Breast epithelium (tissue), 4 donors: ENCODE data around the gene PRXL2B. TPM values are rescaled to one million over a fixed set of nuclear protein-coding genes. Genes with fewer than 3 reads are reported as not detected.

ENCODE experiments used
- DNase-seq, 2 donors: peaks; one replicate each; pipeline ENCODE4 v3.0.0-alpha.2; 2019; ENCODE audit warnings: low spot score in 2 of 2
- H3K27ac ChIP-seq, 2 donors: fragments of 200-600 bp; sonication (generic) in 1 of 2; one replicate each; pipeline ENCODE4 v1.5.1; 2016 to 2019; ENCODE audit warnings: mild to moderate bottlenecking in 1 of 2
- H3K27me3 ChIP-seq, 2 donors: fragments of 200-600 bp; sonication (generic) in 1 of 2; one replicate each; pipeline versions ENCODE4 v1.5.1 to v1.6.0; 2017 to 2019; ENCODE audit warnings: control low read depth in 1 of 2, mild to moderate bottlenecking in 1 of 2
- H3K36me3 ChIP-seq: fragments of 200-600 bp; one replicate; pipeline ENCODE4 v1.5.1; 2019
- H3K4me1 ChIP-seq, 2 donors: fragments of 200-600 bp; sonication (generic); one replicate each; pipeline ENCODE4 v1.5.1; 2016 to 2019; ENCODE audit warnings: control low read depth in 1 of 2
- H3K4me3 ChIP-seq, 3 donors: fragments of 200-600 bp; sonication (generic); 1 replicate in 2 of 3; 2 replicates in 1 of 3; pipeline ENCODE4 v1.5.1; 2016 to 2019; ENCODE audit warnings: mild to moderate bottlenecking in 3 of 3, moderate library complexity in 2 of 3
- H3K9me3 ChIP-seq, 2 donors: fragments of 200-600 bp; sonication (generic) in 1 of 2; one replicate each; pipeline ENCODE4 v1.5.1; 2016 to 2019; ENCODE audit warnings: control low read depth in 1 of 2
- POLR2A ChIP-seq: fragments of 450-650 bp; IDR thresholded peaks from one replicate; pipeline ENCODE4 v1.6.1; 2016; ENCODE audit warnings: antibody characterized with exemption, mild to moderate bottlenecking, moderate library complexity
- POLR2AphosphoS5 ChIP-seq, 3 donors: sonication (generic); formaldehyde crosslinking; IDR thresholded peaks; one replicate each; pipeline ENCODE4 v1.6.1; 2017; ENCODE audit warnings: antibody characterized with exemption in 3 of 3
- intact Hi-C: fragments of 100-400 bp; cut with DNase I; formaldehyde crosslinking; loops from one replicate; pipeline ENCODE4 v1.15.1; 2023; ENCODE audit warnings: low total_unique reads
- total RNA-seq, 3 donors: library from RNA; depleted of rRNA; stranded (reverse); fragments of >200 nt; gene quantifications; one replicate each; pipeline ENCODE4 v1.1.0, GENCODE V29; 2016
- TF ChIP-seq, protein P1 (sequence below), 3 donors: fragments of 450-650 bp; IDR thresholded peaks; one replicate each; pipeline ENCODE4 v1.5.1; 2016 to 2017; ENCODE audit warnings: antibody characterized with exemption in 3 of 3, mild to moderate bottlenecking in 3 of 3, moderate library complexity in 3 of 3

The PRXL2B gene
- total RNA-seq, 3 donors from 2014 or later: 4.8 to 15.8 (median 14.4) TPM

GRCh38 chr1:2560299-2561073 lies 26.1 kb upstream of the PRXL2B start:
- H3K4me1 ChIP-seq: peaks cover 10 to 13% of the 10 kb centered on the region in 2 donors
- TF ChIP-seq, protein P1, sequence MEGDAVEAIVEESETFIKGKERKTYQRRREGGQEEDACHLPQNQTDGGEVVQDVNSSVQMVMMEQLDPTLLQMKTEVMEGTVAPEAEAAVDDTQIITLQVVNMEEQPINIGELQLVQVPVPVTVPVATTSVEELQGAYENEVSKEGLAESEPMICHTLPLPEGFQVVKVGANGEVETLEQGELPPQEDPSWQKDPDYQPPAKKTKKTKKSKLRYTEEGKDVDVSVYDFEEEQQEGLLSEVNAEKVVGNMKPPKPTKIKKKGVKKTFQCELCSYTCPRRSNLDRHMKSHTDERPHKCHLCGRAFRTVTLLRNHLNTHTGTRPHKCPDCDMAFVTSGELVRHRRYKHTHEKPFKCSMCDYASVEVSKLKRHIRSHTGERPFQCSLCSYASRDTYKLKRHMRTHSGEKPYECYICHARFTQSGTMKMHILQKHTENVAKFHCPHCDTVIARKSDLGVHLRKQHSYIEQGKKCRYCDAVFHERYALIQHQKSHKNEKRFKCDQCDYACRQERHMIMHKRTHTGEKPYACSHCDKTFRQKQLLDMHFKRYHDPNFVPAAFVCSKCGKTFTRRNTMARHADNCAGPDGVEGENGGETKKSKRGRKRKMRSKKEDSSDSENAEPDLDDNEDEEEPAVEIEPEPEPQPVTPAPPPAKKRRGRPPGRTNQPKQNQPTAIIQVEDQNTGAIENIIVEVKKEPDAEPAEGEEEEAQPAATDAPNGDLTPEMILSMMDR (IDR thresholded peaks at IDR 0.05): no peak
- no peak for TF ChIP-seq POLR2AphosphoS5 (IDR thresholded peaks at IDR 0.05)
- no peak for TF ChIP-seq POLR2A
- no peak for DNase-seq
- intact Hi-C loops: no loop called here
- H3K36me3 ChIP-seq: no peaks in the 10 kb centered on the region
- no peaks in the 10 kb centered on the region for H3K27me3 ChIP-seq
- no peak overlapping the region for H3K27ac ChIP-seq
- H3K9me3 ChIP-seq: no peaks in the 10 kb centered on the region
- H3K4me3 ChIP-seq: no peak overlapping the region

- H3K36me3 ChIP-seq: no peaks in the 10 kb centered on the region
- peaks cover 0 to 4% of the 10 kb centered on the region in 2 donors for H3K27me3 ChIP-seq
- no peaks in the 10 kb centered on the region for H3K9me3 ChIP-seq
- no peak overlapping the region for H3K27ac ChIP-seq
- H3K4me3 ChIP-seq: no peak overlapping the region
- intact Hi-C loops: no loop called here
- TF ChIP-seq POLR2AphosphoS5 (IDR thresholded peaks at IDR 0.05) (no peak), POLR2A (no peak)
- TF ChIP-seq, protein P1 (IDR thresholded peaks at IDR 0.05): no peak
- peaks cover 9 to 12% of the 10 kb centered on the region in 2 donors for H3K4me1 ChIP-seq
- DNase-seq: no peak
Measured at GRCh38 chr1:2561446-2561845, 25.1 kb upstream of the PRXL2B start.

DNA sequence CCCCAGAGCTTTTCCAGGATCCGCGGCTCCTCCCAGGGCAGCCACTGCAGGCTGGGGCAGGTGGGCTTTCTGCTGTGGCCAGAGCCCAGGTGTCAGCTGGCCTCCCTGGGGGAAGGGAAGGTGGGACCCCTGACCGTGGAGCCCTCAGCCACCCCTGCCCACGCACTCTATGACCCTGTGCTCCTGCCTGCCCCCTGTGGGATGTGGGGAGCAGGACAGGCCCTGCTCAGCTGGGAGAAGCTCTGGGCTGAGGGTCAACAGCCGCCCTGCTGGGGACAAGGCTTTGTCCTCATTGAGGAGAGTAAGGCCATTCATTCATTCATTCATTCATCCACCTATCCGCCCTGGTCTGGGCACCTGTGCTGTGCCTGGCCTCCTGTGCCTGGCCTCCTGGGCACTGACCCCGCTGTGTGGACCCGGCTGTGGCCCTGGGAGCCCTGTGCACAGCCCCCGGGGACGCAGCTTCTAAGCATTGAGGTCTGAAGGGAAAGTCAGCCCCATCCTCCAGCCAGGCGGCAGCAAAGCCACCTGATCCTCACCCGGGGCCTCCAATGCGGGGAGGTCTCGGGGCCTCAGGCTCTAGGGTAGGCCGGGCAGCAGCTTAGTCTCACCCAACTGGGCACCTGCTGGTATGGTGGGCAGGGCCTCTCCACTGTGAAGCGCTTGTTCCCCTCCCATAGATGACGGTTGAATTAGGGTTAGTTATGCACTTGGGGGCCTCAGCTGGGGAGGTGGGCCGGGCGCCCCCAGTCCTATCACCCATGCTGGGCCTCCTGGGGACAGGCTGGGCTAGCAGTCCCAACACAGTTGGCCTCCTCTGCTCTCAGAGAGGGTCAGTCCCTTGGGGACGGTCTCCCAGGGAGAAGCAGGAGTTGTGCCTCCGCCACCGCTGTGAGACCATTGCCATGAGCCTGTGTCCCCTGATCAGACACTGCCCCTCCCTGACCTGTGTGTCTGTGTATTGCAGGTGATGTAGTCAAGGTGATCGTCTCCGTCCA lies 24.4 kb upstream of the PRXL2B start:
- peaks cover 7 to 8% of the 10 kb centered on the region in 2 donors for H3K4me1 ChIP-seq
- H3K36me3 ChIP-seq: no peaks in the 10 kb centered on the region
- intact Hi-C loops: no loop called here
- no peak for DNase-seq
- TF ChIP-seq POLR2A: no peak
- TF ChIP-seq, protein P1 (IDR thresholded peaks at IDR 0.05): peak in 2 of 3 donors; percentile 16 to 26
- no peak overlapping the region for H3K4me3 ChIP-seq
- H3K27ac ChIP-seq: no peak overlapping the region
- peaks cover 0 to 5% of the 10 kb centered on the region in 2 donors for H3K27me3 ChIP-seq
- no peaks in the 10 kb centered on the region for H3K9me3 ChIP-seq

GRCh38 chr1:2563205-2563604 lies 23.4 kb upstream of the PRXL2B start:
- no peaks in the 10 kb centered on the region for H3K36me3 ChIP-seq
- no peaks in the 10 kb centered on the region for H3K4me1 ChIP-seq
- intact Hi-C loops: no loop called here

More at GRCh38 chr1:2563205-2563604, 23.4 kb upstream of the PRXL2B start:
- peaks cover 0 to 7% of the 10 kb centered on the region in 2 donors for H3K27me3 ChIP-seq
- H3K9me3 ChIP-seq: no peaks in the 10 kb centered on the region
- DNase-seq: no peak
- no peak overlapping the region for H3K4me3 ChIP-seq
- TF ChIP-seq POLR2AphosphoS5 (IDR thresholded peaks at IDR 0.05) (no peak), POLR2A (no peak)
- TF ChIP-seq, protein P1 (IDR thresholded peaks at IDR 0.05): no peak
- no peak overlapping the region for H3K27ac ChIP-seq
